ENCODE results near the gene STAG2.

DNA sequence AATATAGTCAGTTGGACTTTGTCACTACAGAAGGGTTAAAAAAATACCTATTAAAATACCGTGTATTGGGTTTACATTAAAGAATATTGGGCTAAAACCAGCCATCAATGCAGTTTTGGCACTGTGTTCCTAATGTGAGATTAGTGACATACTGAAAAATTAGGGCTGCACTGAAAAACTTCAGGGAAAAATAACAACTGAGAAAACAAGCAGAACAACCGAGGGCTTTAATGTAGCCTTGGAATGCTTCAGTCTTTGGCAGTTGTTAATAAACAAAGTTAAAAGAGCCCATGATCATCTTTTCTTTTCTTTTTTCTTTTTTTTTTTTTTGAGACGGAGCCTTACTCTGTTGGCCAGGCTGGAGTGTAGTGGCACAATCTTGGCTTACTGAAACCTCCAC lies 12.4 kb downstream of the STAG2 start:
- TF ChIP-seq CTCF (IDR thresholded peaks at IDR 0.05) = no peak
- no peak for TF ChIP-seq POLR2A (IDR thresholded peaks at IDR 0.05)
